HEK293 (cell line): Measurements from ENCODE around the gene TK2.

Experiments
- IKZF3 ChIP-seq: fragments of 450-650 bp; IDR thresholded peaks from 2 replicates; pipeline ENCODE4 v1.5.0; 2018; ENCODE audit warnings: missing biosample characterization, mild to moderate bottlenecking, missing genetic modification characterization, moderate library complexity
- KLF16 ChIP-seq: fragments of 450-650 bp; formaldehyde crosslinking; IDR thresholded peaks from 2 replicates; pipeline ENCODE4 v1.5.1; 2017; ENCODE audit warnings: missing biosample characterization, missing genetic modification characterization
- PRDM1 ChIP-seq: fragments of 450-650 bp; formaldehyde crosslinking; IDR thresholded peaks from 2 replicates; pipeline ENCODE4; 2016; ENCODE audit warnings: missing biosample characterization, missing genetic modification characterization
- SALL2 ChIP-seq: fragments of 450-650 bp; formaldehyde crosslinking; IDR thresholded peaks from 2 replicates; pipeline ENCODE4 v1.5.0; 2017; ENCODE audit warnings: missing biosample characterization, mild to moderate bottlenecking, missing genetic modification characterization, borderline replicate concordance
- TSHZ1 ChIP-seq: fragments of 450-650 bp; formaldehyde crosslinking; IDR thresholded peaks from 2 replicates; pipeline ENCODE4 v1.5.1; 2016; ENCODE audit warnings: missing biosample characterization, missing genetic modification characterization, borderline replicate concordance
- WT1 ChIP-seq: fragments of 450-650 bp; formaldehyde crosslinking; IDR thresholded peaks from 2 replicates; pipeline ENCODE4 v1.5.1; 2016; ENCODE audit warnings: missing biosample characterization, missing genetic modification characterization
- ZBTB21 ChIP-seq: fragments of 450-650 bp; formaldehyde crosslinking; IDR thresholded peaks from 2 replicates; pipeline ENCODE4 v1.5.1; 2017; ENCODE audit warnings: missing biosample characterization, missing genetic modification characterization
- ZNF10 ChIP-seq: fragments of 450-650 bp; formaldehyde crosslinking; IDR thresholded peaks from 2 replicates; pipeline ENCODE4 v1.5.1; 2017; ENCODE audit warnings: missing biosample characterization, missing genetic modification characterization
- ZNF140 ChIP-seq: fragments of 450-650 bp; formaldehyde crosslinking; IDR thresholded peaks from 2 replicates; pipeline ENCODE4 v1.5.1; 2016; ENCODE audit warnings: missing biosample characterization, missing genetic modification characterization
- ZNF174 ChIP-seq: fragments of 450-650 bp; formaldehyde crosslinking; IDR thresholded peaks from 2 replicates; pipeline ENCODE4 v1.5.0; 2017; ENCODE audit warnings: missing biosample characterization, mild to moderate bottlenecking, missing genetic modification characterization
- ZNF292 ChIP-seq: fragments of 450-650 bp; formaldehyde crosslinking; IDR thresholded peaks from 2 replicates; pipeline ENCODE4 v1.5.1; 2016; ENCODE audit warnings: low read depth, missing biosample characterization, missing genetic modification characterization, borderline replicate concordance
- ZNF335 ChIP-seq: fragments of 450-650 bp; formaldehyde crosslinking; conservative IDR thresholded peaks from 2 replicates; pipeline ENCODE4 v1.5.1; 2016; ENCODE audit warnings: missing biosample characterization, missing genetic modification characterization
- ZNF398 ChIP-seq: fragments of 450-650 bp; formaldehyde crosslinking; IDR thresholded peaks from 2 replicates; pipeline ENCODE4 v1.5.1; 2017; ENCODE audit warnings: missing biosample characterization, missing genetic modification characterization
- ZNF600 ChIP-seq: fragments of 450-650 bp; formaldehyde crosslinking; IDR thresholded peaks from 2 replicates; pipeline ENCODE4 v1.5.1; 2016; ENCODE audit warnings: missing biosample characterization, missing genetic modification characterization
- ZNF629 ChIP-seq: fragments of 450-650 bp; formaldehyde crosslinking; IDR thresholded peaks from 2 replicates; pipeline ENCODE4 v1.5.1; 2017; ENCODE audit warnings: missing biosample characterization, missing genetic modification characterization
- ZNF658 ChIP-seq: fragments of 450-650 bp; formaldehyde crosslinking; IDR thresholded peaks from 2 replicates; pipeline ENCODE4; 2016; ENCODE audit warnings: missing biosample characterization, missing genetic modification characterization
- TF ChIP-seq, protein P1 (sequence below): fragments of 450-650 bp; formaldehyde crosslinking; IDR thresholded peaks from 2 replicates; pipeline ENCODE4 v1.5.1; 2016; ENCODE audit warnings: missing biosample characterization, missing genetic modification characterization
- TF ChIP-seq, protein P2 (sequence below): fragments of 450-650 bp; formaldehyde crosslinking; IDR thresholded peaks from 2 replicates; pipeline ENCODE4 v1.5.1; 2016; ENCODE audit warnings: missing biosample characterization, missing genetic modification characterization
- TF ChIP-seq, protein P3 (sequence below): fragments of 450-650 bp; formaldehyde crosslinking; IDR thresholded peaks from 2 replicates; pipeline ENCODE4 v1.5.1; 2017; ENCODE audit warnings: missing biosample characterization, missing genetic modification characterization
- TF ChIP-seq, protein P4 (sequence below): fragments of 450-650 bp; formaldehyde crosslinking; IDR thresholded peaks from 2 replicates; pipeline ENCODE4 v1.5.1; 2016; ENCODE audit warnings: missing biosample characterization, missing genetic modification characterization

TK2 gene

GRCh38 chr16:66474750-66475199 is 75.1 kb downstream of the TK2 start (continued):
- TF ChIP-seq ZNF600 (tag by site-specific recombination) (peak; percentile 51; the same call in 1 of the 2 replicates), ZNF174 (tag by site-specific recombination) (no peak), ZNF335 (no peak), ZNF292 (tag by site-specific recombination) (no peak), IKZF3 (tag by site-specific recombination) (peak; percentile 91), ZNF140 (tag by site-specific recombination) (no peak), ZBTB21 (tag by site-specific recombination) (peak; percentile 49; the same call in 1 of the 2 replicates), SALL2 (tag by site-specific recombination) (no peak), ZNF10 (tag by site-specific recombination) (0 out of 2 replicates have a peak, but pooled peaks have one; percentile 45), ZNF658 (tag by site-specific recombination) (no peak), KLF16 (tag by site-specific recombination) (no peak), ZNF398 (peak; percentile 89), WT1 (tag by site-specific recombination) (peak; percentile 40; the same call in 1 of the 2 replicates), TSHZ1 (no peak), ZNF629 (peak; percentile 79), PRDM1 (peak; percentile 95)
- TF ChIP-seq, protein P1, sequence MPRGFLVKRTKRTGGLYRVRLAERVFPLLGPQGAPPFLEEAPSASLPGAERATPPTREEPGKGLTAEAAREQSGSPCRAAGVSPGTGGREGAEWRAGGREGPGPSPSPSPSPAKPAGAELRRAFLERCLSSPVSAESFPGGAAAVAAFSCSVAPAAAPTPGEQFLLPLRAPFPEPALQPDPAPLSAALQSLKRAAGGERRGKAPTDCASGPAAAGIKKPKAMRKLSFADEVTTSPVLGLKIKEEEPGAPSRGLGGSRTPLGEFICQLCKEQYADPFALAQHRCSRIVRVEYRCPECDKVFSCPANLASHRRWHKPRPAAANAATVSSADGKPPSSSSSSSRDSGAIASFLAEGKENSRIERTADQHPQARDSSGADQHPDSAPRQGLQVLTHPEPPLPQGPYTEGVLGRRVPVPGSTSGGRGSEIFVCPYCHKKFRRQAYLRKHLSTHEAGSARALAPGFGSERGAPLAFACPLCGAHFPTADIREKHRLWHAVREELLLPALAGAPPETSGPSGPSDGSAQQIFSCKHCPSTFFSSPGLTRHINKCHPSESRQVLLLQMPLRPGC (tag by site-specific recombination) = no peak
- TF ChIP-seq, protein P2, sequence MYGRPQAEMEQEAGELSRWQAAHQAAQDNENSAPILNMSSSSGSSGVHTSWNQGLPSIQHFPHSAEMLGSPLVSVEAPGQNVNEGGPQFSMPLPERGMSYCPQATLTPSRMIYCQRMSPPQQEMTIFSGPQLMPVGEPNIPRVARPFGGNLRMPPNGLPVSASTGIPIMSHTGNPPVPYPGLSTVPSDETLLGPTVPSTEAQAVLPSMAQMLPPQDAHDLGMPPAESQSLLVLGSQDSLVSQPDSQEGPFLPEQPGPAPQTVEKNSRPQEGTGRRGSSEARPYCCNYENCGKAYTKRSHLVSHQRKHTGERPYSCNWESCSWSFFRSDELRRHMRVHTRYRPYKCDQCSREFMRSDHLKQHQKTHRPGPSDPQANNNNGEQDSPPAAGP (tag by site-specific recombination) = peak; percentile 58; the same call in 1 of the 2 replicates
- TF ChIP-seq, protein P3, sequence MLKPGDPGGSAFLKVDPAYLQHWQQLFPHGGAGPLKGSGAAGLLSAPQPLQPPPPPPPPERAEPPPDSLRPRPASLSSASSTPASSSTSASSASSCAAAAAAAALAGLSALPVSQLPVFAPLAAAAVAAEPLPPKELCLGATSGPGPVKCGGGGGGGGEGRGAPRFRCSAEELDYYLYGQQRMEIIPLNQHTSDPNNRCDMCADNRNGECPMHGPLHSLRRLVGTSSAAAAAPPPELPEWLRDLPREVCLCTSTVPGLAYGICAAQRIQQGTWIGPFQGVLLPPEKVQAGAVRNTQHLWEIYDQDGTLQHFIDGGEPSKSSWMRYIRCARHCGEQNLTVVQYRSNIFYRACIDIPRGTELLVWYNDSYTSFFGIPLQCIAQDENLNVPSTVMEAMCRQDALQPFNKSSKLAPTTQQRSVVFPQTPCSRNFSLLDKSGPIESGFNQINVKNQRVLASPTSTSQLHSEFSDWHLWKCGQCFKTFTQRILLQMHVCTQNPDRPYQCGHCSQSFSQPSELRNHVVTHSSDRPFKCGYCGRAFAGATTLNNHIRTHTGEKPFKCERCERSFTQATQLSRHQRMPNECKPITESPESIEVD (tag by site-specific recombination) = no peak
- TF ChIP-seq, protein P4, sequence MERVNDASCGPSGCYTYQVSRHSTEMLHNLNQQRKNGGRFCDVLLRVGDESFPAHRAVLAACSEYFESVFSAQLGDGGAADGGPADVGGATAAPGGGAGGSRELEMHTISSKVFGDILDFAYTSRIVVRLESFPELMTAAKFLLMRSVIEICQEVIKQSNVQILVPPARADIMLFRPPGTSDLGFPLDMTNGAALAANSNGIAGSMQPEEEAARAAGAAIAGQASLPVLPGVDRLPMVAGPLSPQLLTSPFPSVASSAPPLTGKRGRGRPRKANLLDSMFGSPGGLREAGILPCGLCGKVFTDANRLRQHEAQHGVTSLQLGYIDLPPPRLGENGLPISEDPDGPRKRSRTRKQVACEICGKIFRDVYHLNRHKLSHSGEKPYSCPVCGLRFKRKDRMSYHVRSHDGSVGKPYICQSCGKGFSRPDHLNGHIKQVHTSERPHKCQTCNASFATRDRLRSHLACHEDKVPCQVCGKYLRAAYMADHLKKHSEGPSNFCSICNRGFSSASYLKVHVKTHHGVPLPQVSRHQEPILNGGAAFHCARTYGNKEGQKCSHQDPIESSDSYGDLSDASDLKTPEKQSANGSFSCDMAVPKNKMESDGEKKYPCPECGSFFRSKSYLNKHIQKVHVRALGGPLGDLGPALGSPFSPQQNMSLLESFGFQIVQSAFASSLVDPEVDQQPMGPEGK (tag by site-specific recombination) = peak; percentile 68
